Esophagus (tissue), 2 donors: ENCODE results near the gene FAM200C. TPM values are rescaled to one million over a fixed set of nuclear protein-coding genes. Genes with fewer than 3 reads are reported as not detected.

Experiments used
- H3K27ac ChIP-seq, 2 donors: one replicate each; pipeline ENCODE4 v1.5.1; 2013; ENCODE audit warnings: low read depth in 2 of 2, mild to moderate bottlenecking in 2 of 2, inconsistent platforms in 1 of 2, low read length in 1 of 2, moderate library complexity in 1 of 2
- H3K27me3 ChIP-seq, 2 donors: one replicate each; pipeline ENCODE4 v1.6.1; 2013; ENCODE audit warnings: low read length in 2 of 2, control low read depth in 1 of 2, mild to moderate bottlenecking in 1 of 2; ENCODE audit not compliant: insufficient read depth in 2 of 2, control insufficient read depth in 1 of 2
- H3K36me3 ChIP-seq, 2 donors: one replicate each; pipeline ENCODE4 v1.6.1; 2013; ENCODE audit warnings: low read length in 1 of 2; ENCODE audit not compliant: control insufficient read depth in 2 of 2, insufficient read depth in 2 of 2
- H3K4me1 ChIP-seq, 2 donors: one replicate each; pipeline ENCODE4 v1.6.1; 2013; ENCODE audit warnings: low read length in 1 of 2; ENCODE audit not compliant: control insufficient read depth in 2 of 2, insufficient read depth in 2 of 2
- H3K4me3 ChIP-seq, 2 donors: one replicate each; pipeline ENCODE4 v1.5.1; 2013; ENCODE audit warnings: low read length in 2 of 2, mild to moderate bottlenecking in 2 of 2, low read depth in 1 of 2, moderate library complexity in 1 of 2
- H3K9me3 ChIP-seq, 2 donors: one replicate each; pipeline ENCODE4 v1.6.1; 2013; ENCODE audit warnings: mild to moderate bottlenecking in 2 of 2, low read depth in 1 of 2, low read length in 1 of 2, moderate library complexity in 1 of 2; ENCODE audit not compliant: control insufficient read depth in 2 of 2, insufficient read depth in 1 of 2
- WGBS, 2 donors: extraction: QIAGEN DNeasy Blood & Tissue Kit; methylation state at CpG; one replicate each; pipeline ENCODE4 v1.1.7; 2013; 5-methylcytosine and 5-hydroxymethylcytosine counted together
- polyA plus RNA-seq, 2 donors: library from polyadenylated mRNA; stranded (reverse); fragments of 200-250 nt; gene quantifications; one replicate each; pipeline ENCODE4 v1.2.3, GENCODE V29; 2013
- donor health status: healthy with polysubstance abuse.
- donor health status: Bipolar disorder and iron deficiency.

The FAM200C gene
- polyA plus RNA-seq, 2 donors, result 0.93 to 1.9 TPM

DNA sequence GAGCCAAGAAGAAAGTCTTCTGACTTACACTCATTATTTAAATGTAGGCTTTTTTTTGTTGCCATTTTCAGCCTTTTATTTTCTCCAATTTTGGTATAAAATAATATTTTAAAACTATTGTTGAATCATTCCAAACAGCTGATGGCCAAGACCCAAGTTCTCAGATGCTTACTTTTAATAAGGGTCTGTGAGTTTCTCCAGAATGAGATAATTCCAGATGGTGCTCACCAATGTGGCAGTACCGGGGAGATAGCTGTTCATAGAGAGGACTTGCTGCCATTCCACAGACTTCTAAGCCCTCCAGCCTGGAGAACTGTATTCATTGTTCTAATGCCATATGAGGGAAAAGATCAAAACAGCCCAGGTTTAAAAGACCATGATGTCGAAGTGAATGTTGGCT, 24.2 kb downstream of the FAM200C start:
- Histone ChIP-seq H3K27ac (no peak overlapping the region), H3K4me3 (no peak overlapping the region), H3K9me3 (no peaks in the 10 kb centered on the region), H3K36me3 (no peaks in the 10 kb centered on the region), H3K27me3 (no peaks in the 10 kb centered on the region), H3K4me1 (no peaks in the 10 kb centered on the region)
- 70 to 85% methylated on average over 2 of the region's 2 CpGs for WGBS, 2 donors

DNA sequence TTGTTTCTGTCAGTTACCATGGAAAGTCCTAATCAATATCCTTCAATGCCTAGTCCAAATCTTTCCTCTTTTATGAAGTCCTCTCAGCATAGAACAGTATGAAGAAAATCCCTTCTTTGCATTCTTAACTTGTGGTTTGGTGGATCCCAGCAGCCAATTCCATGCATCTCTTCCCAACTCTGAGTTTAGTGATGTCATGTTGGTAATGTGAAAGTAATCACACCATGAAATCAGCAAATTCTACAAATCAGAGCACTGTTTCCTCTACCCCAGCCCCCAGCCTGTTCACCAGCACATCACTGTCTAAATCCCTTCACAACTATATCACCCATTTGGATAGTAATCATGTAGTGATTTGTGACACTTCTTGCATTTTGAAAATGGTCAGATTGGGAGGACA, 24.7 kb downstream of the FAM200C start:
- Histone ChIP-seq H3K4me3 (no peak overlapping the region), H3K4me1 (no peaks in the 10 kb centered on the region), H3K27ac (no peak overlapping the region), H3K9me3 (no peaks in the 10 kb centered on the region), H3K27me3 (no peaks in the 10 kb centered on the region), H3K36me3 (no peaks in the 10 kb centered on the region)

DNA sequence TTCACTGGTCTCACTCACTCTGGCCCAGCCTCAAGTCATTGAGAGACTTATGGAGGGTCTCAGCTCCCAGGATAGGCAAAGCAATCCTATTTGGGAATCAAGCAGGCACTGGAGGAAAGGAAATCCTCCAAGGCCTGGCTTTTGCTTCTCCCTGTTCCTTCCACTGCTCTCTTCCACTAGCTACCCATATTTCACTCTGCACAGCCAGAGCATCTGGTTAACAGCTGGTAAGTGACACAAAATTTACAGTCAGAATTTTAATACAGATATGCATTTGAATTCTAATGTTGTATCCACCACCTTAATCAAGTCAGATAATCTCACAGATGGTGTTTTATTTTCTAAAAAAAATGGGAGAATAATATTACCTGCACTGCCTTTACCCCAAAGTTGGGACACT, 28.6 kb downstream of the FAM200C start:
- Histone ChIP-seq H3K27me3 (no peaks in the 10 kb centered on the region), H3K9me3 (no peaks in the 10 kb centered on the region)

DNA sequence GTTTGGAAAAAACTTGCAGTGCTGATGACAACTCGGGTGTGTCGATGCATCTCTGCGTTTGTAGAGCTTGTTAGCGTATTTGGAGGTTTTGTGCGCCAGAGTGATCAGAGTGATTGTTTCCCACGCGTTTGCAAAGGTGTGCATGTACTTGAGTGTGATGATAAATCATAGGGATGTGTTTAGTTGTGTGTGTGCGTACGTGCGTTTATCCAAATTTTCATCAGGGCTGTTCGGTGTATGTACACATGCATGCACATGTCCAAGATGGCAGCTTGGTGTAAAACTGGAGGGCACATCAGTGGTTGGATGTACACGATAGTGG, 29.2 kb downstream of the FAM200C start:
- WGBS, 2 donors, result 28 to 45% methylated on average over 12 of the region's 12 CpGs
- Histone ChIP-seq H3K27me3 (no peaks in the 10 kb centered on the region), H3K4me3 (peak overlapping the region; percentile 46 to 50), H3K36me3 (no peaks in the 10 kb centered on the region), H3K9me3 (no peaks in the 10 kb centered on the region), H3K4me1 (no peaks in the 10 kb centered on the region), H3K27ac (no peak overlapping the region)

More for the DNA sequence above, 28.6 kb downstream of the FAM200C start:
- Histone ChIP-seq H3K4me1 (no peaks in the 10 kb centered on the region), H3K27ac (no peak overlapping the region), H3K4me3 (no peak overlapping the region), H3K36me3 (no peaks in the 10 kb centered on the region)

DNA sequence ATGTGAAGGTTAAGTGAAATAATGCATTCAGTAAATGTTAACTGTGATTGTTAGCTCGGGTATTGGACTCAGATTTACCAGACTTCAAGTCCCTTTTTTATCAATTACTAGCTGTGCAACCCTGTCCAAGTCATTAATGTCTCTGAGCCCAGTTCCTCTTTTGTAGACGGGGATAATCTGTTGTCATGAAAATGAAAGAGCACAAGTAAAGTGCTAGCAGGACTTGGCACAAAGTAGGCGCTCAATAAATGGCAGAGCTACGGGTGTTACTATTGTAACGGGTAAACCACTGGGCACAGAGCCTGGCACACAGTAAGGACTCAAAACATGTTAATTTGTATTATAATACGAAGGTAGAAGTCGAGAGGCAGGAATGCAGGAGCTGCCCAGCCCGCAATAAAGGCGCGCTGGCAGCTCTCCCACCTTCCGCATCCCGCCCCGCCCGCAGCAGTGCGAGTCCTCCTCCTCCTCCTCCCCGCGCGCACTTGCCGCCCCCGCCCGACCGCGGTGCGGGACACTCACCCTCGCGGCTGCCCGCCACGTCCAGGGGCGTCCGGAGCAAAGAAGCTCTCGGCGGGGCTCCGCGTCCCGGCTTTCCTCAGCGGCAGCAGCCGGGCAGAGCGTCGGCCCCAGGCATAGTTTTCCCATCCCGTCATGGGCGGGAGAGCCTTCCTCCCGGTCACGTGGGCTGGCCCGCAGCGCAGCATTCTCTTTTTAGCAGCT, 29.7 kb downstream of the FAM200C start, which contains the start of gene C1QTNF2:
Gene C1QTNF2 (minus strand): TSS at position 637 of the 723 bp plus-strand sequence. CDS start 15,615 bp downstream, outside the sequence.
- no peaks in the 10 kb centered on the region for H3K9me3 ChIP-seq
- peak within 1 kb of the TSS; percentile 10 to 65 for H3K27ac ChIP-seq
- H3K36me3 ChIP-seq, result no peaks in the 10 kb centered on the region
- WGBS, 2 donors, result 2 to 3% methylated on average over 25 to 45 of the region's 45 CpGs
- peak within 1 kb of the TSS; percentile 46 to 50 for H3K4me3 ChIP-seq
- no peaks in the 10 kb centered on the region for H3K27me3 ChIP-seq
- H3K4me1 ChIP-seq, result no peaks in the 10 kb centered on the region

DNA sequence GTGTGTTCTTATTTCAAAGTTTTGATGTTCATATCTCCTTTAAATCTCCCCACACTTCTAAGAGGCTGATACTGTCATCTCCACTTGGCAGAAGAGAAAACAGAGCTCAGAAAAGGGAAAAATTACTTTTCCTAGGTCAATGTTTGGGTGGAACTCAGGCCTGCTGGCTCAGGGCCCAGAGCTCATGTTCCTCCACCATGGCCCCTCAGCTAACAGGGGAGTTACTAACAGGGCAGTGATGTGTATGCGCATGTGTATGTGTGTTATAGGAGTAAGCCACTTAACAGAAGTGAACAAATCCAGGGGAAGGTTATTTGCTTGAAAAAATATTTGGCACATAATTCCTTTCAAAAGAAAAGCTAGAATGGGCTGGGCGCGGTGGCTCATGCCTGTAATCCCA, 32.0 kb downstream of the FAM200C start:
- no peak overlapping the region for H3K4me3 ChIP-seq
- no peaks in the 10 kb centered on the region for H3K4me1 ChIP-seq
- WGBS, 2 donors, result 93% methylated on average over 3 of the region's 3 CpGs
- no peak overlapping the region for H3K27ac ChIP-seq
- H3K36me3 ChIP-seq, result no peaks in the 10 kb centered on the region
- H3K9me3 ChIP-seq, result no peaks in the 10 kb centered on the region
- H3K27me3 ChIP-seq, result no peaks in the 10 kb centered on the region

DNA sequence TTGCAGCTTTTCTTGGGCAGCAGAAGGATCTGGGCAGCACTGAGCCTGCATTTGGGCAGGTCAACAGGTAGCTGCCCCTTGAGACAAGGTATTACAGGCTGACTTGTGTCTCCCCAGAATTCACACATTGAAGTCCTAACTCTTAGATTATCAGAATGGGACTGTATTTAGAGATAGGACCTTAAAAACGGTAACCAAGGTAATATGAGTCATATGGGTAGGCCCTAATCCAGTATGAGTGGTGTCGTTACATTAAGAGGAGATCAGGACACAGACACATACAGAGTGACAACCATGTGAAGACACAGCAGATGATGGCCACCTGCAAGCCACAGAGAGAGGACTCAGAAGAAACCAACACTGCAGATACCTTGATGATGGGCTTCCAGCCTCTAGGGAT, 32.6 kb downstream of the FAM200C start:
- no peaks in the 10 kb centered on the region for H3K36me3 ChIP-seq
- no peaks in the 10 kb centered on the region for H3K27me3 ChIP-seq
- no peak overlapping the region for H3K4me3 ChIP-seq
- H3K27ac ChIP-seq, result no peak overlapping the region
- no peaks in the 10 kb centered on the region for H3K4me1 ChIP-seq
- 28 to 52% methylated on average over 2 of the region's 2 CpGs for WGBS, 2 donors
- no peaks in the 10 kb centered on the region for H3K9me3 ChIP-seq

DNA sequence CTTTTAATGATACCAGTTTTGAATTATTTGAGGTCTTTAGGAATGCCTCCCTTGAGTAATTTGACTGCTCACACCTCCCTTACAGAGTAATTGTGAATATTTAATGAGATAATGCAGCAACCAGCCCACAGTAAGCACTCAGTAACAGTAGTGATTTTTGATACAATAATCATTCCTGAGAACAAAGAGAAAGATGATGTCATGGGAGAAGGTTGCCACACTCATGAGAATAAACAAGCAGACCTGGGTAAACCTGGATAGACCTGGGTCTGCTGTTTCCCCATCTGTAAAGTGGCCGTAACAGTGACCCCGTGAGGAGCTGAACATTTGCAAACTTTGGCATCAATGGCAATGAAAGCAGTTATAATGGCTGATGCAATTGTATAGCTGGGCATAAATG, 33.6 kb downstream of the FAM200C start:
- no peak overlapping the region for H3K27ac ChIP-seq
- H3K27me3 ChIP-seq, result no peaks in the 10 kb centered on the region
- no peaks in the 10 kb centered on the region for H3K4me1 ChIP-seq
- no peaks in the 10 kb centered on the region for H3K36me3 ChIP-seq
- H3K4me3 ChIP-seq, result no peak overlapping the region
- 91 to 98% methylated on average over 2 of the region's 2 CpGs for WGBS, 2 donors
- H3K9me3 ChIP-seq, result no peaks in the 10 kb centered on the region

DNA sequence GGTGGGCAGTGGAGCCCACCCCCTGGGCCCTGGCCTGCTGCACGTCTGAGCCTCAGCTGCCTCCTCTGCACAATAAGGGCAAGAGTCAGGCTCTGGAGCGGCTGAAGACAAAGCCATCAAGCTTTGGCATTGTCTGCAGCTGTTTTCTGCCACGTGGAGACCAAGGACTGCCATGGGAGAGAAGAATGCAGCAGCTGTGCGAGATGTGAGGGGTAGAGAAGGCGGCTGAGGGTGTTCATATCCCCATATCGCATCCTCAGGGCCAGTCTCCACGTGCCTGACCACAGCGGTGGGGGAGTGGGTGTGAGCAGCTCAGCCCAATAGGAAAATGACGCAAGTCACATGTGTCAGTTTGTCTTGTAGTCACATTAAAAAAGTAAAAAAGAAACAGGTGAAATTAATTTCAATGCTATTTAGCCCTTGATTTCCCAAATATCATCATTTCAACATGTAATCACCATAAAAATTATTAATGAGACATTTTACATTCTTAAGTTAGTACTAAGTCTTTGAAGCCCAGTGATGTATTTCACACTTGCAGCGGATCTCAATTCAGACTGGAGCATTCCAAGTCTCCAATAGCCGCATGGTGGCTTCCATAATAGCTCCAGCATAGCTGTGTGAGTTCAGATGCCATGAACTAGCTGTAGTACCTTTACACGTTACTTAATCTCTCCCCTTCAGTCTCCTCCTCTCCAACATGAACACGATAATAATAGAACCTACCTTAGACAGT, 36.0 kb downstream of the FAM200C start:
- no peaks in the 10 kb centered on the region for H3K4me1 ChIP-seq
- no peaks in the 10 kb centered on the region for H3K36me3 ChIP-seq
- no peaks in the 10 kb centered on the region for H3K9me3 ChIP-seq
- H3K27ac ChIP-seq, result peak overlapping the region in 1 of 2 donors; percentile 40
- no peaks in the 10 kb centered on the region for H3K27me3 ChIP-seq
- H3K4me3 ChIP-seq, result no peak overlapping the region
- WGBS, 2 donors, result 75 to 80% methylated on average over 13 of the region's 13 CpGs

DNA sequence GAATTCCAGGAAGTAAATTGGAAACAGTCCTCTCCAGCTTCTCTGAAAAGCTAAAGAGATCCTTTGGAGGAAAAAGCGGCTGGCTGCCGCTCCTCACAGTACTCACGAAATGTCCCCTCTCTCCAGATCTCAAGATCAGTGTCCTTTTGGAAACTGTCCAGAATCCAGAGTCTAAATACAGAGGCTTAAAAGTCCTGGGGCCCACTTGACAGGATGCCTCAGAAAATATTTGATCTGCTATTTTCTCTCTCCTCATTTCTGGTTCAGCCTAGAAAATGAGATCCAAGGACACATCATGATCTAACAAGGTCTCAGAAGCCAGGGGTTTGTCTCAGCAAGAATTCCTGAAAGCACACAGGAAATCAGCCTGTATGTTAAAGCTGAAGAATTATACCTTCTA, 36.6 kb downstream of the FAM200C start:
- Histone ChIP-seq H3K27me3 (no peaks in the 10 kb centered on the region), H3K36me3 (no peaks in the 10 kb centered on the region), H3K4me1 (no peaks in the 10 kb centered on the region), H3K4me3 (no peak overlapping the region), H3K27ac (peak overlapping the region in 1 of 2 donors; percentile 40), H3K9me3 (no peaks in the 10 kb centered on the region)
- WGBS, 2 donors, result 54 to 61% methylated on average over 3 of the region's 3 CpGs
